Mesodermal cell (in vitro differentiated cells): ENCODE results near the gene LHFPL3.

Source experiments
- H3K27ac ChIP-seq: 2 replicates; pipeline ENCODE4 v1.7.0; 2013; ENCODE audit warnings: mild to moderate bottlenecking, low read depth, low read length, moderate library complexity; ENCODE audit not compliant: severe bottlenecking
- H3K36me3 ChIP-seq: 2 replicates; pipeline ENCODE4 v1.7.1; 2013; ENCODE audit warnings: mild to moderate bottlenecking, low read length, moderate library complexity; ENCODE audit not compliant: control insufficient read depth, insufficient read depth
- H3K4me1 ChIP-seq: one replicate; pipeline ENCODE4 v1.7.1; 2013; ENCODE audit warnings: mild to moderate bottlenecking, low read length; ENCODE audit not compliant: insufficient read depth, control insufficient read depth, poor library complexity, severe bottlenecking
- H3K4me3 ChIP-seq: 2 replicates; pipeline ENCODE4 v1.7.0; 2013; ENCODE audit warnings: low read length, control low read depth, mild to moderate bottlenecking; ENCODE audit not compliant: insufficient read depth, poor library complexity, severe bottlenecking; ENCODE audit errors: extremely low read depth
- H3K9me3 ChIP-seq: 2 replicates; pipeline ENCODE4 v1.7.1; 2013; ENCODE audit warnings: mild to moderate bottlenecking, low read length, moderate library complexity; ENCODE audit not compliant: control insufficient read depth
- WGBS, 2 experiments: methylation state at CpG; one replicate each; pipeline ENCODE4 v1.1.5; 2013; ENCODE audit warnings: missing lambda C conversion rate in 2 of 2; ENCODE audit not compliant: insufficient coverage in 2 of 2; 5-methylcytosine and 5-hydroxymethylcytosine counted together

Gene LHFPL3

DNA sequence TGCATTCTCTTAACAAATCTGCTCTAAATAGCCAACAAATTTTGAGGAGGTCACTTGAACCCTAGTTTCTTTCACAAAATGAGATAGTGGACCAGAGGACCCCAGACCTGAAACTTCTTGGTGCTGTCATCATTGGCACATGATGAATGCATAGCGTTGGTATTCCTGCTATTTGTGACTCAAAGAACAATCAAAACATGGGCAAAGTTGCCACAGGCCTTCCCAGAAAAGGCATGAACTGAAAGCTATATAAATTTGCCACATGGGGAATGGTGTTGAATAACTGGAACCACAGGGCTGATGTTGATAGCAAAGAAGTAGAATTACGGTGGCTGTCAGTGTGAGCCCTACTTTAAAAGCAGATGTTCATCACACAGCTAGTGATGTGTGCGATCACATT lies 465.8 kb downstream of the LHFPL3 start:
- H3K4me1 ChIP-seq: peaks cover 9% of the 10 kb centered on the region
- H3K27ac ChIP-seq: no peak overlapping the region
- no peaks in the 10 kb centered on the region for H3K9me3 ChIP-seq
- no peaks in the 10 kb centered on the region for H3K36me3 ChIP-seq
- WGBS, 2 experiments: 90 to 93% methylated on average over 1 to 3 of the region's 3 CpGs
- H3K4me3 ChIP-seq: no peak overlapping the region

DNA sequence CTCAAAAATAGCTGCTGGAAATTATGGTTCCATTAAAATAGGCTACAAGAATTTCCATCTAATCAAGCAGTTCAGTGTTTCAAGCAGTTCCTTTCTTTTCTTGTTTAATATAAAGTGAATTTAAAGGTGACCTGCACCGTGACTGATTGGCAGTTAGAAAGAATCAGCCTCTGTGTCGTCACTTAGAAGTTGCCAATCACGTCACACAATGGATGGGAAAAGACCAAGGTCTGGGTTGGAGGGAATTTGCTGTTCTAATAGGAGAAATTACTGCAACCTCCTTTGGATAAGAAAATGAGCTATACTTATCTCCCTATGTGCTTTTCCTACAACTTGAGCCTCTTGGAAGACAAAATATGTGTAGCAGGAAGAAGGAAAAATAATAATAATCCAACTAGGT lies 466.2 kb downstream of the LHFPL3 start:
- H3K27ac ChIP-seq: no peak overlapping the region
- no peaks in the 10 kb centered on the region for H3K9me3 ChIP-seq
- H3K36me3 ChIP-seq: no peaks in the 10 kb centered on the region
- H3K4me3 ChIP-seq: no peak overlapping the region
- peaks cover 9% of the 10 kb centered on the region for H3K4me1 ChIP-seq
- 60 to 78% methylated on average over 2 to 3 of the region's 3 CpGs for WGBS, 2 experiments

DNA sequence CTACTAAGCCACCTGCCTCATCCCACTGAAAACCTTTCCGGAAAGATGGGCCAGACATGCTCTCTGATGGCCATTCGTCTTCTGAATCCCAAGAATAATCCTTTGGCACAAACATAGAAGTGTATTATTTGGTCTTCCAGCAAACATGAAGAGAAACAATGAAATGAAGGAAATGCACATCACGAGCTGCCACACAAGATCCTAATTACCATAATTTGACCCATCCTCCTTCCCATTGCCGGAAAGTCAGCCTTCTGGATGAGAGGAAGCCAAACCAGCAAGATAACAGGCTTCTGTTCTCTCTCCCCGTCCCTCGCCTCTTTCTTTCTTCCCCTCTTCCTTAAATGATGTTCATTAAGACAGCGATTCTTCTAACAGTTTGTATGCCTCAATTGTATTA lies 466.7 kb downstream of the LHFPL3 start:
- peaks cover 9% of the 10 kb centered on the region for H3K4me1 ChIP-seq
- H3K36me3 ChIP-seq: no peaks in the 10 kb centered on the region
- H3K9me3 ChIP-seq: no peaks in the 10 kb centered on the region
- 81 to 100% methylated on average over 1 to 3 of the region's 7 CpGs for WGBS, 2 experiments
- H3K4me3 ChIP-seq: no peak overlapping the region
- H3K27ac ChIP-seq: no peak overlapping the region

DNA sequence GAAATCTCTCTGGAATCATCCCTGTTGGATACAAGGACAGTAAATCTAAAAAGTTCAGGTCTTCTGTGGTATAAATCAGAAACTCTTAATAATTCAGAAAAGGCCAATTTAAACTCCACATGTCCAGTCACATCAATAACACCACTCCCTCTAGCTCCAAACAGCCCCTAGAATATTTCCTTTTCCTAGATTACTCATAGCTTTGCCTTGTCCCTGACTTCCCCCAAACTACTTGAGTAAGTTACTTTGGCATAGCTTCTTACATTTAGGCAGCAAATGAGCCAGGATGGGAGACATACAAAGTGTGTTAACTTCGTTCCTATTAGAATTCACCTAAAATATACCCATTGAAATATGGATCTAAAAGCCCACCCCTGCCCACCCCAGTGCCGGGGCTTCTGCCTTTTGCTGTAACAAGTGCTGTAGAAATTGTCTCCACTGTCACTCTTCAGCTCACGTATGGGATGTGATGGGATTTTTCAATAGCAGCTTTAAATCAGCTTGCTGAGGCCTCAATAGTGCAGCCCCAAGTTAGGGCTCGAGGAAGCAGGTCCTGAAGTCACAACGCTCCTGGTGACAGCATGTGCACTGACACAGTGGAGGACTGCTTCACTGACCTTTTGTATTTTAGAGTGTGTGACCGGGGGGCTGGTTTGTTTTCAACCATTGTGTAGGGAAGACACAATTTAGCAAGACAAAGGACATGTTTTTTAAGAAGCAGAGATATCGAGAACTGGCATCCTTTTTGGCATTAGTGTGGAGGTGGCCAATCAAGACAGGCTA lies 467.4 kb downstream of the LHFPL3 start:
- no peaks in the 10 kb centered on the region for H3K9me3 ChIP-seq

DNA sequence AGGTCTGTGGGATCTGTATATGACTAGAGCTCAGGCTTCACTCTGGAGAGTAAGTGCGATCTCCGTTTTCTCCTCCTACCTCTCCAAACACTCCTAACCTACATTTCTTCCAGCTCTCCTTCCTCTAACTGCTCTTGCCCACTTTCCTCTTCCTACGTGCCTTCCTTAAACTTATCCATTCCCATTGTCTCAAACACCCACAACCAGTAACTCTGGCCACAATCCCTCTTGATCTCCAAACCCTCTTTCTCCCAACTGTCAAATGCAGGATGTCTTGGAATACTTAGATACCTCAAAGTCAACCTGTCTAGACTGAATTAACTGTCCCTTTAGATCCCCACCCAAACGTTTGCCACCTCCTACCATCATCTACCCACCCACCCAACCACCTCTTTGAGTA lies 471.9 kb downstream of the LHFPL3 start:
- Histone ChIP-seq H3K9me3 (no peaks in the 10 kb centered on the region), H3K27ac (no peak overlapping the region), H3K4me3 (no peak overlapping the region), H3K36me3 (no peaks in the 10 kb centered on the region), H3K4me1 (peaks cover 6% of the 10 kb centered on the region)
- 72 to 90% methylated on average over 3 to 4 of the region's 4 CpGs for WGBS, 2 experiments

More for the DNA sequence above, 467.4 kb downstream of the LHFPL3 start:
- WGBS, 2 experiments: 75 to 83% methylated on average over 6 of the region's 7 CpGs
- Histone ChIP-seq H3K4me3 (no peak overlapping the region), H3K36me3 (no peaks in the 10 kb centered on the region), H3K27ac (no peak overlapping the region), H3K4me1 (peaks cover 9% of the 10 kb centered on the region)

DNA sequence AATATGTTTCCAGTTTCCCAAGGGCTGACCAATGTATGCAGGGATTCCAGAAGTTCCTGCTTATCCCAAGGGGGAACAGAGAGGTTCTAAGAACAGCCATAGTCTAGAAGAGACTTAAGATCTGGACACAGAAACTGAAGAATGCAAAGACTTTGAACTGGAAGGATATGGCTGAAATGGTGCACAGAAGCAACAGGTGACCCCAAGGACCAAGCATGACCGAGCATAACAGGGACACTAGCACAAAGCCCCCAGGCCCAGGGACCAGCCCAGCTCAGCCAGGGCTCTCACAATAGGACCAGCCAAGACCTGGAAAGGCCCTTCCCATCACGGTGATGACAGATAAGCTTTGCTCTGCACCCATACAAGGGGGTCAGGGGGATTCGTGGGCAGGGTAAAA lies 472.6 kb downstream of the LHFPL3 start:
- Histone ChIP-seq H3K36me3 (no peaks in the 10 kb centered on the region), H3K4me1 (no peaks in the 10 kb centered on the region), H3K27ac (no peak overlapping the region), H3K9me3 (no peaks in the 10 kb centered on the region), H3K4me3 (no peak overlapping the region)
- WGBS, 2 experiments: 84 to 86% methylated on average over 2 to 3 of the region's 3 CpGs

DNA sequence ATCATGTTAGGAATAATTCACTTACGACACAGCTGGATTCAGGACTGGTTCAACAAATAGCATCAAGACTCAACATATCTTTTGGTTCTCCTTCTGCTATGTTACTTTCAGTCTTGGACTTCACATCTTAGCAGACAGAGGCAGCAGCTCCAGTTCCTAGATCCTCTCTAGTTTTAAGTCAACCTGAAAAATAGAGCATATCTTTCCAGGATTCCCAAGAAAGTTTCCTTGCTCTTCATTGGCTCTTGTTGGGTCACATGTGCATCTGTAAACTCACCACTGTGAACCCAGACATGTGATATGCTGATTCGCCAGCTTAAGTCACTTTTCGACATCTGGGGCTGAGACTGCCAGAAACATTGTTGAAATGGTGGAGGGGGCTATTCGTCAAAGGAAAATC lies 475.5 kb downstream of the LHFPL3 start:
- Histone ChIP-seq H3K4me3 (no peak overlapping the region), H3K4me1 (no peaks in the 10 kb centered on the region), H3K9me3 (no peaks in the 10 kb centered on the region), H3K27ac (no peak overlapping the region), H3K36me3 (no peaks in the 10 kb centered on the region)
- WGBS, 2 experiments: 85 to 96% methylated on average over 4 of the region's 4 CpGs

DNA sequence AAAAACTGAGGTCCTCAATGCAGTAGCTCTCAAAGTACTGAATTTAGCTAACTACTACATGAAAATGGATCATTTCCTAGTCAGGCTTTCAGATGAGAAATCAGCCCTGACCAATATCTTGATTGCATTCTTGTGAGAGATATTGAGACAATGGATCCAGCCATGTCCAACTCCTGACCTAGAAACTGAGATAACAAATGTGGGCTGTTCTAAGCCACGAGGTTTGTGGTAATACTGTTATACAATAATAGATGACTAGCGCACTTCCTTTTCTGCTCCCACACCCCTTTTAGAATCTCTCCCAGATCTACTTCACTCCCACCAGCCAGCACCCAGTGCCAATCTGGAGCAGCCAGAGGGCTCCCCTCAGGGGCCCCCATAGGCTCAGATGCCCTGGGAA lies 476.3 kb downstream of the LHFPL3 start:
- no peak overlapping the region for H3K4me3 ChIP-seq
- no peak overlapping the region for H3K27ac ChIP-seq
- WGBS, 2 experiments: 100% methylated on average over 1 of the region's 2 CpGs; no CpG with 5 or more reads in 1 of the 2 experiments
- H3K36me3 ChIP-seq: no peaks in the 10 kb centered on the region
- H3K9me3 ChIP-seq: no peaks in the 10 kb centered on the region
- no peaks in the 10 kb centered on the region for H3K4me1 ChIP-seq

DNA sequence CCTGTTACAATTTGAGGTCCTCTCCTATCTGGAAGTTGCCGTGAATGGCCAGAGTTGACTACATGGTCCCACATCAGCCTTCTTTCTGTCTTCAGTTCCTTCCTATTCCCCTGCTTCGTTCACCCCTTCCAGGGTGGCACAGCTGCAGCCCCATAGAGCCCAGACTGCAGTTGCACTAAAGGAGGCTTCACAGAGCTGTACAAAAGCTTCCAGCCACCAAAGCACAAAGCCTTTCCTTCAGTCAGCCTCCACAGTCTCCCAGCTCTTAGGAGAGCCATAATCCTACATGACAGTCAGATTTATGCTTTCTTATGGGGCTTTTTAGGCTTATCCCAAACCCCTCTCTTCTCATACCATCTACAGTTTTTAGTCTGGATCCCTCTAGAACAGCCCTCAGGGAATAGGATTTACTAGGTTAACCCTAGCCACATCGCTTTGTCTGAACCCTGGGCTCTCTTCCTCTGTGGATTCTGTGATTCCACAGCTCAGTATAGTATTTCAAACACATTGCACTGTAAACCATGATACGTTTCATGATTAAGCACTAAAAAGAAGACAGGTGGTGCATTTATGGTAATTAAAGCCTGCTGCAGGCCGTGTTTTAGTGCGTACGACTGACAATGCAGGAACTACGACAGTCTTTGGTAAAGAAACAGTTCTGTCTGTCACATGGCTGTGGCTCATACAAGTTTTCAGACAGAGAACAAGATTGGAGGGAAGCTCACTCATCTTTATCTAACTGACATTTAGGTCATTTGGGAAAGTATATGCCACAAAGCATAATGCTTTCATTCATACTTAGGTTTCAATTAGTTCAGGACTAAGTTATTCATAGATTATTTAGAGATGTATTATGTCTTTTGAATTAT lies 477.3 kb downstream of the LHFPL3 start:
- H3K36me3 ChIP-seq: no peaks in the 10 kb centered on the region
- no peaks in the 10 kb centered on the region for H3K4me1 ChIP-seq
- WGBS, 2 experiments: 95% methylated on average over 7 to 8 of the region's 8 CpGs
- no peak overlapping the region for H3K4me3 ChIP-seq
- no peaks in the 10 kb centered on the region for H3K9me3 ChIP-seq
- no peak overlapping the region for H3K27ac ChIP-seq

DNA sequence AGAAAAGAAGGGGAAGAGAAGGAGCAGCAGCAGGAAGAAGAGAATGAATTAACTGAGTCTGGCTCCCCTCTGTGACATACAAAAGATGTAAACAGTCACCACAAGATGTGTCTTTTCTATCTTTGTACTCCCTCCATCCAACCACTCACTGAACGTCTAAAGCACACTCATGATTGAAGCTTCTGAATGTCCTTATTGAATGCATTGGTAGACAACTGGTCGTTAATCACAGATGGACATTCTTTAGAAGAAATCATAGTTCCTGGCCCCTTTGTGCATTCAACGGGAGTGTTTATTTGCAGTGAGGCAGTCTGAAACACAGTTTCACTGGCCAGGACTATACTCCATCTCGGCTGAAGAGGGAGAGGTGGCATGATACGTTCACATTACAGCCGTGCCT lies 479.3 kb downstream of the LHFPL3 start:
- no peaks in the 10 kb centered on the region for H3K9me3 ChIP-seq
- no peak overlapping the region for H3K27ac ChIP-seq
- H3K36me3 ChIP-seq: no peaks in the 10 kb centered on the region
- H3K4me3 ChIP-seq: no peak overlapping the region
- WGBS, 2 experiments: 61 to 71% methylated on average over 3 to 5 of the region's 6 CpGs
- no peaks in the 10 kb centered on the region for H3K4me1 ChIP-seq

DNA sequence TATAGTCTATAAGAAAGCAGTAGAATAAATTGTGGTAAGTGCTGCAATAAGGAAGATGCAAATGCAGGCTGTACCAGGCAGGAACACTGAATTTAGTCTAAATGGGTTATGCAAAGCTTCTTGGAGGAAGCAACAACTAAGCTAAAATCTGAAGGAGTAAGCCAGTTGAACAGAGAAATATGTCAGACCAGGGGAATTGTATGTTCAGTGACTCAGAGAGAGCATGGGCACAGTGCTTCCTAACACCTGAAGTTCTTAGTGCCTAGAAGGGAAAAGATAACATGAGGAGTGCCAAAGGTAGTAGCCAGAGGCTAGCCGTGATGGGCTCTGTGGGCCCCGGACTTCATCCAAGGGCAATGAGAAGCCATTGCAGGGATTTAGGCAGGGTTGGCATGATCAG lies 481.5 kb downstream of the LHFPL3 start:
- H3K4me3 ChIP-seq: no peak overlapping the region
- H3K36me3 ChIP-seq: no peaks in the 10 kb centered on the region
- H3K27ac ChIP-seq: no peak overlapping the region
- no peaks in the 10 kb centered on the region for H3K9me3 ChIP-seq
- no peaks in the 10 kb centered on the region for H3K4me1 ChIP-seq
- 97 to 100% methylated on average over 1 to 2 of the region's 2 CpGs for whole genome bisulfite sequencing, 2 experiments
